RPMI7951 (cell line): ENCODE data around the gene TBCCD1. TPM values are rescaled to one million over a fixed set of nuclear protein-coding genes. Genes with fewer than 3 reads are reported as not detected.
"Not testable (repeated sequence)": the region's sequence is repeated elsewhere in the genome, so short reads cannot be mapped to it uniquely, and the experiment has no call there.

Experiments used
- DNase-seq: peaks from one replicate; pipeline ENCODE4 v3.0.0-alpha.2; 2012; ENCODE audit warnings: low read depth
- total RNA-seq: library from RNA; depleted of rRNA; stranded (reverse); fragments of >200 nt; shearing (Covaris generic); gene quantifications from 2 replicates; pipeline ENCODE4 v1.2.3, GENCODE V29; 2014

Gene TBCCD1
- total RNA-seq, 1 experiment from 2014 or later, result 22.6 TPM

DNA sequence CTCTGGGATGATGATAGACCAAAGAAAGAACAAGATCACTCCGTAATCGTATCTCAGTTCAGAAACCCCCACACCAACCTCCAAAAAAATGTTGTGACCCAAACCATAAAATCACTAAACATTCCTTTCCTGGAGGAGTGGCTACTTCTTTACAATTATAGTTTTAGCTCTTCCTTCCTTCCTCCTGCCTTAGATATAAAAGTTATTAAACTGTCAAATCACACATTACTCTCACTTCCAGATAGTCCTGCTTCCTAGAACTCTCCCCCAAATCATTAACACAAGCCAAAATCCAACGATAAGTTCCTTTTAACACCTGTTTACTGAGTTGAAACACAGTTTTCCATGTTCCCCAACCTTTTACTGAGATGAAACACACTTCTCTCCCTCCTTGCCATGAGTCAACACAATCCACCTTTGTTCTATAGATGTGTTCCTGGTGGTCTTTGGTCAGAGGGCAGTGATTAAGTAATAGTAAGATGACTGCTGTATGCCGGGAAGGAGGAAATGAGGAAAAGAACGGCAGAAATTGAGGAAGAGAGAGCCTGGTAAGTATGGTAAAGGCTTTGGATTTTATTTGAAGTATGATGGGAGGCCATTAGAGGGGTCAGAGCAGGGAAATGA lies 14.6 kb downstream of the TBCCD1 start:
- no peak for DNase-seq

DNA sequence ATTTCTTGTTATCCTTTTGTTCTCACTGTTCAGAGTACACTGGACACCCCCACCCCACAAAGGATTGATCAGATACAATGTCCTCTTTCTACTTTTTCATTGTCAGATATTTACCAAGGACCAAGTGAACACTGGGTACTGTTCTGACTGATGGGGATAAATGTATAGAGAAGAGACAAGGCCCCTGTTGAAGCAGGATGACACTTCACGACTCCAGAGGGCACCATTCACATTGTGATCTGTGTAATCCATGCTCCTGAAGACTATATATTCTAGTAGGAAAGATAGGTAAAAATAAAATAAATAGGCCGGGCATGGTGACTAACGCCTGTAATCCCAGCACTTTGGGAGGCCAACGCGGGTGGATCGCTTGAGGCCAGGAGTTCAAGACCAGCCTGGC lies 15.8 kb downstream of the TBCCD1 start:
- no peak for DNase-seq

DNA sequence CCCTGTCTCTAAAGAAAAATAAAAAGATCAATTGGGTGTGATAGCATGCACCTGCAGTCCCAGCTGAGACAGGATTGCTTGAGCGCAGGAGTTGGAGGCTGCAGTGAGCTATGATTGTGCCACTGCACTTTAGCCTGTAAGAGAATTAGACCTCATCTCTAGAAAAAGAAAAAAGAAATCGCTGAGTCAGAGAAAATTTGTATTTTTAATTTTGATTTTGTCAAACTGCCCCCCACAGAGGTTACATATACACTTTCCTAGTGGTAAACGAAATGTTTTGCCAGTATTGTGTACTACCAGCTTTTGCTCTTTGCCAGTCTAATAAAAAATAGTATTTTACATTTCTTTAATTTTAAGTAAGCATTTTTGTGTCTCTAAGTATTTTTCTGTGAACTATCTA lies 17.6 kb downstream of the TBCCD1 start:
- no peak for DNase-seq

DNA sequence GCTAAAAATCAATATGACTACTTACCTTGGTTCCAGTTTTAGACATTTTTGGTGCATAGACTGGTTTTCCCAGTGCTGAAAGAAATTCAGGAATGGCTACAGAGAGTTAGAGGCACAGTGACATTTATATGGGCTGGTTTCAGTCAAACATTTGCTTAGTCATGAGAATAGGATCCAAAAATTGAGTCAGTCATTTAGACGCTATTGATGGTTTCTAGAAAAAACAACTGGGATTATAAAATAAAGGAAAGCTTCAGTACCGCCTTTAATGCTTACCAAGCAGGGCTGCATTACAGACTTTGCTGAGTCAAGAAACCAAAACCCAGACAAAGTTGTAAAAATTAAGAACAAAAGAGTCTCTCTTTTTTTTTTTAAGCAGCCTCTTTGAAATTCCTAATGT lies 22.9 kb downstream of the TBCCD1 start, which contains the start of gene CRYGS:
Gene CRYGS, minus strand, starts transcription at position 100 of the 400 bp plus-strand sequence. Its CDS starts 54 bp downstream, at position 46.
- no peak for DNase-seq

DNA sequence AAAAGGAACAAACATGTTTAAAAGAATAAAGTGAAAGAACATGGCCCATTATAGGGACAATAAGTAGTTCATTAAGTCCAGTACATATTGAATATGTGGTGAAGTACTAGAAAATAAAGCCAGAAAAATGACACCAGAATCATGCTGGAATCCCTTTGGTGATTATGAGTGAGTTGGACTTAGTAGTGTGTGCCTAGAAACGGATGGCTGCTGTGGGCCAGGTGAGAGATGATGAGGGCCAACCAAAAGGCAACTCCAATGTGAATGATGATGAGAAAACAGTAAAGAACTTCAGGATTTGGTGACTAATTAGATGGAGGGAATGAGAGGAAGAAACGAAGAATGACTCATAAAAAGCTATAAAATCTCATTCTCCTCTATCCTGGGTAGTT lies 26.3 kb downstream of the TBCCD1 start:
- peak; percentile 14 for DNase-seq

DNA sequence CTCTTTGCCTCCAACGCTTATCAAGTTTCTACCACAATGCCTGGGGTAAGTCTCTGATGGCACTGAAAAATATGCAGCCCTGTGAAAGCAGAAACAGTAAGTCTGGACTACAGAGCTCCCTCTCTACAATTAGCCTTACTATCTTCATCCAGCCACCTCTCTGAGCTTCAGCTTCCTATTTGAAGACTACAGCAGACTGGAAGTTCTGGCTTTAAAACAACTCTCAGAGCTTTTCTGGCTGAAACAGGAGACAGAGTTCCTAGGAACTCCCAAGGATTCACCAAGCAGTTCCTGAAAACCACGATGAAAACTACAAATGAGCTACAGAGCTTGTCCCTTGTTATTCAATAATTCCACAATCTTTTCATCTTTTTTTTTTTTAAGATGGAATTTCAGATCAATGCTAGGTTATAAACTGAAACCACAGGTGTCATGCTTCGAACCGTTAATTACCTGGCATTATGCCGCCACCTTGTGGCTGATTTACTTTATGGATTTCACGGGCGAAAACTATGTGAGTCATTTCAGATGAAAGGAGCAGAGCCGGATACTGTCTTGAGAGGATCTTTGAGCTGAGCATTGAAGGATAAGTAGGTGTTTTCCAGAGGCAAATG lies 26.8 kb downstream of the TBCCD1 start:
- peak; percentile 72 for DNase-seq

DNA sequence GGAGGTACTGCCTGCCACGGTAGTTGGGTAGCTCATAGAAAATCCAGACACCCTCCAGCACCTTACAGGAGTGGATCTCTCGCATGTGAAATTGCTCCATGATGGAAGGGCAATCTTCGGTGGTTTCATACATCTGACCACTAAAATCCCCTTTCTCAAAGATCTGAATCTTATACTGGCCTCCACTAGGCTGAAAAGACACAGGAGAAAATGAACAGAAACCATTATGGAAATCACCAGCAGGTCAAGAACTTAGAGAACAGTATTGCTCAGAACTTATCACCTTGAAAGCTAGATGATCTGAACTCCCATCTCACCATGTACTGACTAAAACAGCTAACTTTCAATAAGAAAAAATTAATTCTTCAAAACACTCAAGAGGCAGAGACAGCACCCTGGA lies 28.4 kb downstream of the TBCCD1 start:
- DNase-seq, result no peak

DNA sequence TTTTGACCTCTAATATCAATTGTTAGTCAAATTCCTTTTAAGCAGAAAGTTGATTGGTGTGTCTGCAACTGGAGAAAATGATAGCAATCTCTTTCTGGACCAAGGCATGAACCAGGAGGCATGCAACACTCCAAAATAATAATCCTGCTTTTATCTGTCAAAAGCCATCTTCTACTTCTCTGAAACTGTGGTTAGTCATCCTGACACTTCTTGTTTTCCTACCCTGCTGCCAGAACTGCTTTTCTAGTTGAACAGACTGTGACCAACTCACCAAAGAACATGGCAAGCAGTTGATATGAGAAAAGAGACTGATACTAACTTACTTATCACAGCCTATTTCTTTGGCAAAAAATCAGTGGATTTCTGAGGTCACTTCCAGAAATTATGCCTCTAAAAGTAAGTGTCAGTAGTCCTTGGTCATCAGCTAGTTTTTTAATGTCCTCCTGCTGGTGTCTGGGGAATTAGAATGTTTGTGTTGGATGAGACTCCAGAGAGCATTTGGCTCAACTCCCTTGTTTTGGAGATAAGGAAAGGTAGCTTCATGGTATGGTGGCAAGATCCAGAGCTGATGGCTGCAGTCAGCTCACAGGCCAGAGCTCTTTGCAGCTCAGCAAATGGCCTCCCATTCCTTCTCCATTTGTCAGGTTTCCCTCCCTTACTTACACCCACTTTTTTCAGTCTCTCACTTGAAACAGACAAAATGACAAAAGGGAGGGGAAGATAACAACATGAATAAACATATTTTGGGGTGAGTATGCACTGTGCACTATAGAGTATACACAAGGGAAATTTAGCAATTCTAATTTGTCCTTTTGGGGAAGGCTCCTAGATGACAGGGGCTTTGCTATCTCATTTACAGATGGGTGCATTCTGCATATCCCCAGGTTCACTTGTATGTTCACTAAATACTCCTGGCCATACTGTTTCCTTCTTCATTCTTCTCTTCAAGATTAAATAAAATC lies 30.0 kb downstream of the TBCCD1 start:
- no peak for DNase-seq

DNA sequence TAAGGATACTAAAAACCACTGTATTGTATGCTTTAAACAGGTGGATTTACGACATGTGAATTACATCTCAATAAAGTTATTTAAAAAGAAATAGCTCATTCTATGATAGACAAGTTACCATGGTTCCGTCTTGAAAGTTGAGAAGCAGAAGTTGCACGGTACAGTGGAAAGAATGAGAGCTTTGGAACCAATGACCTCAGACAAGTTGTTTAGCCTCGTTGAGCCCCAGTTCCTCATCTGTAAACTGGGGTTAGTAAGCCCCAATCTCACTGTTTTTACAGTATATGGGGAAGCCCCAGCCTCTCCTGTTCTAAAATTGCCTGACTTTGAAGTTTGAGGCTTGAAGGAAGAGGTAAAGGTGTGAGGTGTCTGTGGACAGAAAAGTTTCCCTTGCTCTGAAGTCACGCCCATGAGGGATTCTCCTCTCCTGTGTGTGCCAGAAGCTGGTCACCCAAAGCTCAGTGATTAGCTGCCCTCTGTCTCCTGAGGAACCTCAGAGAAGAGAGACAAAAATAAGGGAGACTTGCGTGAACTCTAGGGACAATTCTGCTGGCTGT lies 32.9 kb downstream of the TBCCD1 start:
- DNase-seq, result no peak

DNA sequence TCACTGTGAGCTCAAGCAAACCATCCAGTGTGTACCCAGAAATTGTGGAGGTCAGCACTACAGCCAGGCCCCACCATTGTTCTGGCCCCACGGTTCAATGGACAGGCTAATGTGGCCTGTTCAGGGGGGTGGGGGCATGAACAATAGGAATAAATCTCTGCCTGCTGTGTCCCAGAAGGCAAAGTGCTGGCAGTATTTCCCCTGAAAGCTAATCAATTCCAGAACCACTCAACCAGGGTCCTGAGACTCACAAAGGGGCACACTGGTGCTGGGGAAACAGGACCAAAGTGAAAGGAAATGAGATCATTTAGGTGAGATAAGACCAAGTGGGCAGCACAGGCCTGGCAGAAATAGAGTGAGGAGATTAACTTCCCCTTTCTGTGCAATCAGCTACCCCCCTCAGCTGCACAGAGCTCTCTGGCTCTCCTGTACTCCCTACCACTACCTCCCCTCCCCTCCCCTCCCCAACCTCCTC lies 34.5 kb downstream of the TBCCD1 start:
- DNase-seq, result no peak

DNA sequence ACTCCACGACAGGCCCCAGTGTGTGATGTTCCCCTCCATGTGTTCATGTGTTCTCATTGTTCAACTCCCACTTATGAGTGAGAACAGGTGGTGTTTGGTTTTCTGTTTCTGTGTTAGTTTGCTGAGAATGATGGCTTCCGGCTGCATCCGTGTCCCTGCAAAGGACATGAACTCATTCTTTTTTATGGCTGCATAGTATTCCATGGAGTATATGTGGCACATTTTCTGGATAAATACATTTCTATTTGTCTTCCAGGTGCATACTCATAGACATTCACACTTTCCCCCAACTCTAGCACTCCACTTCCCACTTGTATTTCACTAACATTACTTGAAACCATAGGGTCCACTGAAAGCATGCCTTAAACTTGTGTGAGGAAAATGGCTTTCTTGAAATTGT lies 35.4 kb downstream of the TBCCD1 start:
- not testable (repeated sequence) for DNase-seq

DNA sequence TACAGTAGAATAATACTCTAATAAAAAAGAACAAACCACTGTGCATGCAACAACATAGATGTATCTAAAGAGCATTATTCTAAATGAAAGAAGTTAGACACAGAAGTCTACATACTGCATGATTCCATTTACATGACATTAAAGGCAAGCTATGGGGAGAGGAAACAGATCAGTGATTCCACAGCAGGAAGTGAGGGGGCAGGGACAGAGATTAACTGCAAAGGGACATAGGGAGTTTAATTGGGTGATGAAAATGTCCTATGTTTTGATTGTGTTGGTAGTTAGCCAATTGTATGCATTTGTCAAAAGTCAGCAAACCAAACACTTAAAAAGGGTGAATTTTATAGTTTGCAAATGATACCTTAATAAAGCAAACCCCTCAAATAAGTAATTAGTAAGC lies 36.7 kb downstream of the TBCCD1 start:
- no peak for DNase-seq

DNA sequence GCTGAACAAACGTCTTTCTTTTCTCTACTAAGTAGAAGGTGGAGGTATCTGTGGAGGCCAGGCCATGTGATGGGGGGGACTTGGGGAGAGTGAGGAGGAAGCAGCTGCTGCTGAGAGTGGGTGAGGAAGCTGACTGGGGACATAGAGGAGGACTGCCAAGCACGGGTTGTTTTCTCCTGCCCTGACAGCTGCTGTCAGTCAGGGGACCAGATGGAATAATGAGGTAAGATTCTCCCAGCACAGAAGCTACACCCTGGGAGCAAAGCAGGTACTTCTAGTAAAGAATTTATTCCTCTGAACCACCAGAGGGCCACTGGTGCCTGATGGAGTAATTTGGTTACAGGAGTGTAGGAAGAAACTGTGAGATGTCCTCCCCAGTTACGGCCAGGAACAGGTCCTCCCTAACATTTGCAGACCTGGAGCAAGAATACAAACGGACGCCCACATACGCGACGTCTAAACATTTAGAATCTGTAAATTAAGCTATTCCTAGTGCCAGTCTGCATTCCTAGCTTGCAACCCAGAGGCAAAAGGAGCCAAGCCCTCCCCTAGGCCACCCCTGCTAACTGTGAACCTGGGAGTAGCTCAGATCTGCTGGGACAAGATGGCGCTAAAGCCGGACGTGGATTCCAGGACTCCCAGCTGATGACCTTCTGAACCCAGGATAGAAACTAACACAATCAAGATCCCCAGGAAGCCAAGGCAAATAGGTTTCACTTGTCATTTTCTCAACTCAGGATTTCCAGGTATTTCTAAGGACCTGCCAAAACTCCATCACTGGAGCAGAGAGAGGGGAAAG lies 37.7 kb downstream of the TBCCD1 start:
- no peak for DNase-seq

DNA sequence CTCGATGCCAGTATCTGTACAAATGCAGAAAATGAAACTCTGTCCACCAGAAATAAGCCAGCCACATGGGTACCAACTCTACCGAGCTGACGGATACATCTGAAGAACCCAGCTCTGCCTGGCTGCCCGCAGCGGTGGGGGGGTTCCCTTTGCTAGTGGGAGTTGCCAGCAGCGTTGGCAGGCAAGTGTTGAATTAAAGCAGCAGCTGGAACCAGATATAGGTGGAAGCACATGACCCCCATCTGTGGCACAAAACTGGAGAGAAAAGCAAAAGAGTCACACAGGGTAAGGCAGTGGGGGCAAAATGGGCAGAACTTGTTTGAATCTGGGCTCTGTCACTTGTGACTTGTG lies 40.9 kb downstream of the TBCCD1 start:
- no peak for DNase-seq

DNA sequence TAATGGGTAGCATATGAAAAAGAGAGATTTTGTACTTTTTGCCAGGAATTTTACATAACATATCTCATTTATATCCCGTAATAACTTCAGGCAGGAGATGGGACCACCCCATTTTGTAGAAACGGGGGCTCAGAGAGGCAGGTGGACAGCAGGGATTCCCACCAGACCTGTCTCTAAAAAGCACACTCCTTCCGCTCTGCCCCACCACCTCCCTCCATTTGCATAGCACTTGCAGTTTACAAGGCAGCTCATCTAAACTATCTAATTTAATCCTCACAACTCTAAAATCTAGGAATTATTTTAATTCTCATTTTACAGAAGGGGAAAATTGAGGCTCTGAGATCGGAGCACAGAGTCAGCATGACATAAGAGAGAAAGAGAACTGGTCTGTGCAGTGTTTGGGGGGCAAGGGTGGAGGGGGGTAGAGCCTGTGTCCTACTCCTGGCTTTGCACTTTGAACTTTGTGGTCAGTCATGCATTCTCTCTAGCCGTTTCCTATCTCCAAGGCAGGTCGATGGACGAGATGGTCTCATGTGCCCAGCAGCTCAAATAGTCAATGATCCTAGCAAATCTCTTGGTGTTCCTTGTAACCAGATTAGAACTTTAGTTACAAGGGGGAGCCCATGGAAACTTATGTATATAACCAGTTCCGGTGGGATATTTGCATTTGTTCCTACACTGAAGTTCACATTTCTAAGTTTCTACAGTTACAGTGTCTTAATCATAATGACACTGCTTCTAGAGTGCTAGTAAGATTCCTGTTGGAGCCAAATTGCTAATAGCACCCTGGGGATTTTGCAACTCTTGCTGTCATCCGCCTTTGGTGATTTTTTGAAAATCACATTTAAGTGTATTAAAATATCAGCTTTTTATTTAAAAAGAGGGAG lies 41.5 kb downstream of the TBCCD1 start:
- DNase-seq, result no peak

DNA sequence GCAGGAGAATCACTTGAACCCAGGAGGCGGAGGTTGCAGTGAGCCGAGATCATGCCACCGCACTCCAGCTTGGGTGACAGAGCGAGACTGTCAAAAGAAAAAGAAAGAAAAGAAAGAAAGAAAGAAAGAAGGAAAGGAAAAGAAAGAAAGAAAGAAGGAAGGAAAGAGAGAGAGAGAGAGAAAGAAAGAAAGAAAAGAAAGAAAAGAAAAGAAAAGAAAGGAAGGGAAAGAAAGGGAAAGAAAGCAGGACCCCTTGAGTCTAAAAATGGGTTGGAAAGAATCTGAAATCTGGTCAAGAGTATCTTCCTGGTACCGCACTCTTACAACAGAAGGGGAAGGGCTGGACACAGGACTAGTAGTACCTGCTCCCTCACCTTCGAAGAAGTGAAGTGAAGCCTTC lies 42.5 kb downstream of the TBCCD1 start:
- no peak for DNase-seq

DNA sequence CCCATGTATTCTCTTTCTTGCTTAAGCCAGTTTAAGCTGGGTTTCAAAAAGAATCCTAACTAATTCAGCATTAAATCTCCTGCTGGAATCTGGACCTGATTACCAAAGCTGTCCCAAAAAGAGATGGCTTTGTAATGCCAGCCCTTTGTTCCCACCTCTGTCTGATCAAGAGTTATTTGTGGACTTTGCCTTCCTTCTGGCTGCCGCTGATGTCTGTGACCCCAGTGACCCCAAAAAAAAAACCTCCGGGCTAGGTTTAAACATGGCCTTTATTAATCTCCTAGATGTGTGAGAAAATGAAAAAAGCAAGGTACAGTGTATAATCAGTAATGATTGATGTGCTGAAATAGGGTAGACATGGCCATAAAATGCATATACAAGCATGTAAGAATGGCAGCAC lies 43.7 kb downstream of the TBCCD1 start:
- no peak for DNase-seq

DNA sequence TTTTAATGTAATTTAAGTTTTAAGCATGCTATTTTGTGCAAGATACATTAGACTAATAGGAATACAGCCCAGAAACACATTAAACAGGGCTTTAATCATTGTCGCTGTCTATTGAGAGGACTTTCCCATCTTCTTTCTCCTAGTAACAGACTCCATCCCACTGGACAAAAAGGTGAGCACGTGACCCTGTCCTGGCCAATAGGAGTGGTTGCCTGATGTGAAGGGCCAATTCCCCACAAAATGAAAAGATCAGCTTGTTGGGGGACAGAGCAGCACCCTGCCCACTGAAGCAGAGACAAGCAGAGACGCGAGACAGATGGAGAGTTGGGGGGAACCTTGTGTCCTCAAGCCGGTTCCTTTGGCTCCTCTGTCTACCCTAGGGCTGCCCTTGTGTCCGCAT lies 44.1 kb downstream of the TBCCD1 start:
- DNase-seq, result no peak

DNA sequence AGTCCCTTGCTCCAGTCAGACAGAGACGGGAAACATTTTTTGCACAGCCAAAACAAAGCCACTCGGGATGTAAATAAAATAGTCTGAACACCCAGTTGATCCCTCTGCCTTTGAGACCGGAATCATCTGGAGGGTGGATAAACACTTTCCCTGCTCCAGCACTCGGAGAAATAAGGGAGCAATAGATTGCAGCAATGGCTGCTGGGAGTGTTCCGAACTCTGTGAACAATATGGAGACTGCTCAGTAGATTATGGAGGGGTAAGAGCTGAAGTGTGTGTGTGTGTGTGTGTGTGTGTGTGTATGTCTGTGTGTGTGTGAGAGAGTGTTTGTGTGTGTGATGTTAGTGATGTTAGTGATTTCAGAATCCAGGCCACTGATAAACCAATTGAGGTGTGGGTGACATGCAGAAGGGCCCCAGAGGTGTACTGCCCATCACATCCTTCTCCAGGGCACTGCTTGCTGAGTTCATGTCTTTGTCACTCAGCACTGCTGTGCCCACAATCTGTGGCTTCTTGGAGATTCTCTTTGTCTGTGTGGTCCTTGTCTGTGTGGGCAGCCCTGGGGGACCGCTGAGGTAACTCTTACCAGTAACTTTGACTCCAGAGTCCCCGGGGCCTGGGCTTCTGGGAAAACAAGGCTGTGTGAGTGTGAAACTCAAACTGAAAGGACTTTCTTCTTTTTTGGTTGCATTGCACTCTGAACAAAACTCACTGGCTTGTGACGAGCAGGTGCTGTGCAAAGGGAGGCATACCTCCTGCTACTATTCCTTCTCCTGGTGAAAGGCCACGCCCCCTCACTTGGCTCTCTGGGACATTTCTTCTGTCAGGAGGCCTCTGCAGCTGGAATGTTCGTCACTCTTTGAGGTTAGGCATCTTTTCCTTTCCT lies 45.9 kb downstream of the TBCCD1 start:
- no peak for DNase-seq
